Measurements from ENCODE around the gene DCAF15. TPM values are rescaled to one million over a fixed set of nuclear protein-coding genes. Genes with fewer than 3 reads are reported as not detected.

DCAF15 gene
- total and polyA plus RNA-seq, 2 experiments from 2014 or later: 39.5 to 81.3 TPM

DNA sequence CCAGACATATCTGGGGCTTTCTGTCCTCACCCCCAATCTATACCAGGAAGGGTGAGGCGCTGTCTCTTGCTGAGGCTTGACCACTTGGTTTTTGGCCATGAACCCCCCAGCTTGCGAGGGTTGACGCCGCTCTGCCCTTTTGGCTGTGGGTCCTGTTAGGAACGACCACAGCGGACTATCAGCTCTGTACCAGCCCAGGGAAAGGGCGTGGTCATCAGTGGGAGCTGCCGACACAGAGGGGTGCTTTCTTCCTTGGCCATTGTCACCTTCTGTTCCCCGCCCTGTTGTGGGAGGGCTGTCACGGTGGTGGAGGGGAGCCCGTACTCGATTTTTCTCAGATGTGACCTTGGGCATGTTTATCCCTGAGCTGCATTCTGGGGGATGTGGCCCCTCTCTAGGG lies 5.7 kb downstream of the DCAF15 start (continued):
- no peak for TF ChIP-seq ZNF462 (CRISPR knock-in tag; IDR thresholded peaks at IDR 0.05)
- no peak for TF ChIP-seq NANOG (IDR thresholded peaks at IDR 0.05; ENCODE audit: borderline replicate concordance)
- no peak for TF ChIP-seq CREB1 (CRISPR knock-in tag; IDR thresholded peaks at IDR 0.05; ENCODE audit: low read depth)
- no peak for TF ChIP-seq JUNB (IDR thresholded peaks at IDR 0.05; ENCODE audit: unreplicated experiment)
- no peak for TF ChIP-seq ZNF331 (CRISPR knock-in tag; IDR thresholded peaks at IDR 0.05; ENCODE audit: low read depth)
- TF ChIP-seq, protein P1, sequence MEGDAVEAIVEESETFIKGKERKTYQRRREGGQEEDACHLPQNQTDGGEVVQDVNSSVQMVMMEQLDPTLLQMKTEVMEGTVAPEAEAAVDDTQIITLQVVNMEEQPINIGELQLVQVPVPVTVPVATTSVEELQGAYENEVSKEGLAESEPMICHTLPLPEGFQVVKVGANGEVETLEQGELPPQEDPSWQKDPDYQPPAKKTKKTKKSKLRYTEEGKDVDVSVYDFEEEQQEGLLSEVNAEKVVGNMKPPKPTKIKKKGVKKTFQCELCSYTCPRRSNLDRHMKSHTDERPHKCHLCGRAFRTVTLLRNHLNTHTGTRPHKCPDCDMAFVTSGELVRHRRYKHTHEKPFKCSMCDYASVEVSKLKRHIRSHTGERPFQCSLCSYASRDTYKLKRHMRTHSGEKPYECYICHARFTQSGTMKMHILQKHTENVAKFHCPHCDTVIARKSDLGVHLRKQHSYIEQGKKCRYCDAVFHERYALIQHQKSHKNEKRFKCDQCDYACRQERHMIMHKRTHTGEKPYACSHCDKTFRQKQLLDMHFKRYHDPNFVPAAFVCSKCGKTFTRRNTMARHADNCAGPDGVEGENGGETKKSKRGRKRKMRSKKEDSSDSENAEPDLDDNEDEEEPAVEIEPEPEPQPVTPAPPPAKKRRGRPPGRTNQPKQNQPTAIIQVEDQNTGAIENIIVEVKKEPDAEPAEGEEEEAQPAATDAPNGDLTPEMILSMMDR (conservative IDR thresholded peaks at IDR 0.05; ENCODE audit: low read depth in 2 of 2): no peak
- no peak for TF ChIP-seq STAT1 (IDR thresholded peaks at IDR 0.05; ENCODE audit: unreplicated experiment)
- TF ChIP-seq EZH2phosphoT487 (IDR thresholded peaks at IDR 0.05; ENCODE audit: unreplicated experiment): no peak
- no peak for TF ChIP-seq EZH2 (IDR thresholded peaks at IDR 0.05; ENCODE audit: low read depth, unreplicated experiment)
- TF ChIP-seq POLR2AphosphoS5 (IDR thresholded peaks at IDR 0.05; ENCODE audit: low read depth): no peak

All from GM23338 (cell line).